Retina (tissue), 1 donor: ENCODE measurements around the gene ZNF641.

ENCODE experiments used
- DNase-seq: peaks from one replicate; pipeline ENCODE4 v3.0.0-alpha.2; 2016

The ZNF641 gene

GRCh38 chr12:48350249-48351021 lies at the start of gene ZNF641:
TSS of gene ZNF641 (minus strand) at chr12:48350919. CDS start at chr12:48348090, 2,829 bp downstream.
- DNase-seq: peak; percentile 80

- DNase-seq: no peak
These were observed 39.3 kb upstream of the ZNF641 start for GRCh38 chr12:48390026-48390425.

GRCh38 chr12:48389409-48389808 lies 38.7 kb upstream of the ZNF641 start:
- no peak for DNase-seq

GRCh38 chr12:48388938-48389337 lies 38.2 kb upstream of the ZNF641 start:
- no peak for DNase-seq

DNA sequence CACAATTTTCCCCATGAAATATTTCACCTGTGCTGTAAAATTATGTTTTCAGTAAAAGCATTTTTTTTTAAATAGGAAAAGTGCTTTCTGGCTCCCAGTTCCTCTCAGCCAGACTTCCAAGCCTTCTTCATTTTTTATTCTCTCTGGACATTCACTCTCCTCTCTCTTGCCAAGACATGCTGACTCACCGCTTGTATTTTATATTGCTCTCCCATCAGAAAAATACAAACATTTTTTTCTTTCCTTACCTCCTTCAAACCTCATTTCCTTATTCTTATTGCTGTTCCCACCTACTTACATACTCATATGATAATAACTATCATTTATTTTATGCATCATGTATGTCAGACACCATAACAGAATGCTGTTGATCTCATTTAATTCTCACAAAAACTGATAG lies 37.7 kb upstream of the ZNF641 start:
- no peak for DNase-seq

DNA sequence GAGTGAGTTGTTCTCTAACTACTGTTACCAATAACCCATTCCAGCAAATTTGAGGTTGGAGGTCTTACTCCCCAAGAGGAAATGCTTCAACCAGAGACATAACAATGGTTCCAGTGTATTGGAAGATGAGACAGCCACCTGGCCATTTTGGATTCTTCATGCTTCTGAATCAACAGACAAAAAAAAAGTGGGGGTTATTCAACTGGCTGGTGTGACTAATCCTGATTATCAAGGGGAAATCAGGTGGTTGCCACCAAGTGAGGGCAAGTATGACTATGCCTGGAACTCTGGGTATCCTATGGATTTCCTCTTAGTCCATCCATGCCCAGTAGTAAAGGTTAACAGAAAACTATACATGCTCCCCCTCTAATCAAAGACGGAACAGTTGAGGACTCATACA lies 29.9 kb upstream of the ZNF641 start:
- DNase-seq: no peak

DNA sequence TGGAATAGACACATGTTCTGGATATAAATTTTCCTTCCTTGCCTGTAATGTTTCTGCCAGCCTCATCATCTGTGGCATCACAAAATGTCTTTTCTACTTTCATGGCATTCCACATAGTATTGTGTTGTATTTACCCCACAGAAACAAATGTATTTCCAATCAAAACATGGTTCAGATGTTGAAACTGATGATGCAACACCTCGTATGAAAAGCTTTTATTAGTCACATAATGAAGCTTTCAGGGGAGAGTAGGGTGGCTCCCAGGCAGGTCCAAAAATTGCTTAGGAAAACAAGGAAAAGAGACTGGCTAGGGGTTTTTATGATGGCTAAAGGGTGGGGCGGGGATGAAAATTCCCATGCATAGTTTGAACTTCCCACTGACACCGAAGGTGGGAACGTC lies 29.1 kb upstream of the ZNF641 start:
- DNase-seq: no peak

DNA sequence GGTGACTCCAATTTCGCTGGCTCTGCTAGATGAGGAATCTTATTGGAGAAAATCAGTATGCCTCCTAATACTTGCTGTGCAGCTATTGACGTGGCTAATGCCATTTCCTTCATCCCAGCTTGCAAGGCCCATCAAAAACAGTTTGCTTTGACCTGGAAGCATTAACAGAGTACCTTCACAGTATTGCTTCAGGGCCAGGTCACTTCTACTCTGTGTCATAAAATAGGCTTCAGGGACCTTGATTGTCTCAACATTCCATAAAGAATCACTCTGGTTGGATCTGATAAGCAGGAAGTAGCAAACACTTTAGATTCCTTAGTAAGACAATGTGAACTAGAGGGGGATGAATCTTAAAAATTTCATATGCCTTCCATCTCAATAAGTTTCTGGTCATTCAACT lies 26.9 kb upstream of the ZNF641 start:
- DNase-seq: no peak

- DNase-seq: no peak
These were observed 23.4 kb upstream of the ZNF641 start for GRCh38 chr12:48374164-48374563.

DNA sequence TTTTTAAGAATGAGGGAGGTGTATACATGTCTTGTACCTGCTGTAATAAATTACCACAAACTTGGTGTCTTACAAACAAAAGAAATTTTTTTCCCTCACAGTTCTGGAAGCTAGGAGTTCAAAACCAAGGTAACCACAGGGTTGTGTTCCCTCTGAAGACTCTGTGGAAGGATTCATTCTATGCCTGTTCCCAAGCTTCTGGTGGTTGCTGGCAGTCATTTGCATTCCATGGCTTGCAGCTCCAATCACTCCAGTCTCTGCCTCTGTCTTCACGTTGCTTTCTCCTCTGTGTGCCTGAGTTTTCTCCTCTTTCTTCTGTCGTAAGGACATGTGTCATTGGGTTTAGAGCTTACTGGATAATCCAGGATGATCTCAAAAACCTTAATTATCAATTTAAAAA lies 15.4 kb upstream of the ZNF641 start:
- DNase-seq: no peak

DNA sequence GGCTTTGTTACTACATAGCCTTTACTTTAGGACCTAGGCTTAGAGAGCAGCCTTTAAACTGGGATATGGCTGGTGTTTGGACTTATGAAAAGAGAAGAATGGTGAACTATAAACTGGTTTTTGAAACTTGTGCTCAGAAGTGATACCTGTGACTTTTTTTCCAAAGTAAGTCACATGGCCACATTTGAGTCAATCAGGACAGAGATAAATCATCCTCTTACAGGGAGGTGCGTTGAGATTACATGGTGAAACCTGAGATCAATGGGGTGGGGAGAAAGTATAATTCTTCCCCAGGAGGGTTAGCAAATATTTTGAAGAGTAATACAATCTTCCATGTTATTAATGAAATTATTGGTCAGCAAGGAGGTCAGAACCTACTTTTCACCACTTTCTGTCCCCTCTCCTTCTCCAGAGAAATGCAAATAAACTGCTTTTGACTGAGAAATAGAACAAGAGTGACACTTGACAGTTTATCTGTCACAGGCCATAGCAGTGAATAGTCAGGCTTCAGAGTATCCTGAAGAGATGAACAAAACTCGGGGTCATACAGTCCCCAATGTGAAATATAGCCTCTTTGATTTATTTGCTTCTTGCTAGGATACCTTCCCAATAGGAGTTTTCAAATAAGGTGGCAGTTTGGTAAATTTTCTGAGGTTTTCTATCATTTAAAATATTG lies 11.1 kb upstream of the ZNF641 start:
- DNase-seq: no peak

DNA sequence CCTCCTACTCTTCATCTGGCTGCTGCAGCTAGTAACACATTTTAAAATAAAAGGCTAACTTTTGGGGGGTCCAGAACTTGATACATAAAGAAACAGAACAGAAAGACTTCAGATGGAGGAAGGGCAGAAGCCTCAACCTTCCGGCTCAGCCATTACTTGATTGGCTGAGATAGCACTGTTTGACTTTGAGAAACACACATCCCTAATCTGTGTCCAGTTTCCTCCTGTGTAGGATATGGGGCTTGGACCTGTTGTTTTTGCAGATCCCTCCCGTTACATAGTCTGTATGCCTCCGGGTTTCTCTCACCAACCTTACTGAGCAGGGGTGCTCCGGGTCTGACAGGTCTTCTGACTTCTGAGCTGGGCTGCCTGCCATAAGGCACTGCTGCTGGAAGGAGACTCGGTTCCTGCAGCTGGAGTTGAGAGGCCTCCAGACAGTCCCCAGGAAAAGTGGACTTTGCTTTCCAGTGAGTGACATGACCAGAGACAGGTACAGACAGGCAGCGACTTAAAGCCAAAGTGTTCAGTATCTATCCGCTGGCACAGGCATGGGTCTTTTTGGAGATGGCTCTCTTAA lies 8.3 kb upstream of the ZNF641 start:
- no peak for DNase-seq

DNA sequence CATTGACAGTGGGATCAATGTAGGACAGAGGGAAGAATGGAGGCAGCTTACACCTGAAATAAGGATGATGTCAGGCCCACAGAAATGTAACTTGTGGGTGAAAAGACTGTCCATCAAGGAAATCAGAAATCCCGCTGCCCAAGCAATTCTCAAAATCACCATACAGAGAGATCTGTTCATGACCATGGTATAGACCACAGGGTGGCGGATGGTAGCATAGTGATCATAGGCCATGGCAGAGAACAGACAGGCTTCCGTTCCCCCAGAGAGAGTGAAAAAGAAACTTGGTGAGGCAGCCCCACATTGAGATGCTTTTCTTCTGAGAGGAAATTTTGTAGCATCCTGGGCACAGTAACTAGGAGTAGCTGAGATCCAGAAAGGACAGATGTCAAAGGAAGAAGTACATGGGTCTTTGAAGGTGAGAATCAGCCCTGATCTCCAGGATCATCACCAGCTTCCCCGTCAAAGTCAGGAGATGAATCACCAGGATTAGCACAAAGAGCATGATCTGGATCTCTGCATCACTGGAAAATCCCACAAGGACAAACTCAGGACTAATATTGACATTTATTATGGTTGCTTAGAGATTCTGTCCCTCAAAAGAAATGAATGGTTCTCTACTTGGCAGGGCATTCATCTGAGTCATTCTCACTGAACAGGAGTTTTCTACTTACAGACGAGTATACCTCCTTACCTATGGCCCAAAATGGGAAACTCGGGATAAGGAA lies 5.5 kb upstream of the ZNF641 start:
- DNase-seq: no peak

DNA sequence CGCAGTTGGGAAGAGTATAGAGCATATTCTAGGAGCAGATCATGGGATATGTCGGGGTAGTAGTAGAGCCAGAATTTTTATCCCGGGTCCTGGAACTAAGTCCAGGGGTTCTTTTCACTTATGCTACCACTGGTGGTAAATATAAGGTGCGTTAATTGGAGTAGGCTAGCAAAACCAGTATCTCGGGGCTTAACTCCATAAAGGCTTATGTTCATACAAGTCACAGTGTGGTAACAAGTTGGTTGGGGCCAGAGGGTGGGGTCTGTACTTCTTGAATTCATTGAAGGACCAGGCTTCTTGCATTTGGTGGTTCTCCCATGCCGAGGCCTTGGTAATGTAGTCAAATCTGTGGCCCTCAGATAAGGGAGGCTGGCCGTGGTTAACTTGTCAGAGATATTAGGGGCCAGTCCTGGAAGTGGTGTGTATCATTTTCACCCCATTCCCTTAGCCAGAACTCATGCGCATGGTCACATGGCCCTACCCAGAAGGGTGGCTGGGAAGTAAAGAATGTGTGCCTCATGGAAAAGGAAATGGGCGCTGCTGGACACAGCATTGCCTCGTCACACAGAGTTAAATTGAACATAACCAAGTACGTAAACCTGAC lies 1.5 kb upstream of the ZNF641 start:
- DNase-seq: no peak

- DNase-seq: peak; percentile 89
These were observed 446 bp upstream of the ZNF641 start for GRCh38 chr12:48351022-48351708.

GRCh38 chr12:48349471-48349870 lies 1.2 kb downstream of the ZNF641 start:
- DNase-seq: no peak

DNA sequence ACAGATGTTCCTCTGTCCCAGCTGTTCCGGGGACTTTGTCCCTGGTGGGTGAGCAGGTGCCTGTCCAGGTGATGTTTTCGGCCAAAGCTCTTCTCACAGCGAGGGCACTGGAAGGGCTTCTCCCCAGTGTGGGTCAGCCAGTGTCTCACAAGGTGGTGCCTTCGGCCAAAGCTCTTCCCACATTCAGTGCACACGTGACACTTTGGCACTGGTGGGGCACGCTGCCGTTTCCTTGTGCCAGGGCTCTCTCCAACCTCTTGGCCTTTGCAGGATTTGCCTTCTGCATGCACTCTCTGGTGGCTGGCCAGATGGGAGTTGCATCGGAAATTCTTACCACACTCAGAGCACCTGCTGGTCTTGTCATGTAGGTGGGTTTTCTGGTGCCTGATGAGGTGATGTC lies 7.7 kb downstream of the ZNF641 start:
- no peak for DNase-seq

- no peak for DNase-seq
These were observed 9.8 kb downstream of the ZNF641 start for GRCh38 chr12:48340943-48341342.

- DNase-seq: no peak
These were observed 11.1 kb downstream of the ZNF641 start for GRCh38 chr12:48339442-48340117.

- no peak for DNase-seq
These were observed 14.2 kb downstream of the ZNF641 start for GRCh38 chr12:48336564-48336963.

- no peak for DNase-seq
These were observed 14.7 kb downstream of the ZNF641 start for GRCh38 chr12:48336061-48336460.

- no peak for DNase-seq
These were observed 15.9 kb downstream of the ZNF641 start for GRCh38 chr12:48334808-48335207.
